GM12801 (cell line): ENCODE data around the gene FEV.

Experiments used
- TF ChIP-seq, protein P1 (sequence below): IDR thresholded peaks from one replicate; pipeline ENCODE4 v1.5.1; 2011; ENCODE audit warnings: control low read depth; ENCODE audit not compliant: insufficient read length; ENCODE audit errors: extremely low read depth

FEV gene

DNA sequence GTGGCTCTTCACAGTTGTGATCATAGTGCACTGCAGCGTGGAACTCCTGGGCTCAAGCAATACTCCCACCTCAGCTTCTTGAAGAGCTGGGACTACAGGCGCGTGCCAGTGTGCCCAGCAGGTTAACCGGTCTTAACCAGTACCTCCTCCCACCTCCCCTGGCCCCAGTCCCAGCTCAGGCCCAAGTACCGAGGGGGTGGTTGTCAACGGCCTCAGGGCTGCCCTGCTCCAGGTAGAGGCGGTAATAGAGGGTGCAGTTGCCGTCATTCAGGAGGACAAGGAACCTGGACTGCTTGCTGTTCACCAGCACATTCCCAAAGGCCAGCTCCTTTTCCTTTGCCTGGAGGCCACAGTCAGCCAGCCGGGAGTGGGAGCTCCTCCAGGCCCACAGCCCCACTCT lies 36.6 kb upstream of the FEV start:
- TF ChIP-seq, protein P1, sequence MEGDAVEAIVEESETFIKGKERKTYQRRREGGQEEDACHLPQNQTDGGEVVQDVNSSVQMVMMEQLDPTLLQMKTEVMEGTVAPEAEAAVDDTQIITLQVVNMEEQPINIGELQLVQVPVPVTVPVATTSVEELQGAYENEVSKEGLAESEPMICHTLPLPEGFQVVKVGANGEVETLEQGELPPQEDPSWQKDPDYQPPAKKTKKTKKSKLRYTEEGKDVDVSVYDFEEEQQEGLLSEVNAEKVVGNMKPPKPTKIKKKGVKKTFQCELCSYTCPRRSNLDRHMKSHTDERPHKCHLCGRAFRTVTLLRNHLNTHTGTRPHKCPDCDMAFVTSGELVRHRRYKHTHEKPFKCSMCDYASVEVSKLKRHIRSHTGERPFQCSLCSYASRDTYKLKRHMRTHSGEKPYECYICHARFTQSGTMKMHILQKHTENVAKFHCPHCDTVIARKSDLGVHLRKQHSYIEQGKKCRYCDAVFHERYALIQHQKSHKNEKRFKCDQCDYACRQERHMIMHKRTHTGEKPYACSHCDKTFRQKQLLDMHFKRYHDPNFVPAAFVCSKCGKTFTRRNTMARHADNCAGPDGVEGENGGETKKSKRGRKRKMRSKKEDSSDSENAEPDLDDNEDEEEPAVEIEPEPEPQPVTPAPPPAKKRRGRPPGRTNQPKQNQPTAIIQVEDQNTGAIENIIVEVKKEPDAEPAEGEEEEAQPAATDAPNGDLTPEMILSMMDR = no peak

DNA sequence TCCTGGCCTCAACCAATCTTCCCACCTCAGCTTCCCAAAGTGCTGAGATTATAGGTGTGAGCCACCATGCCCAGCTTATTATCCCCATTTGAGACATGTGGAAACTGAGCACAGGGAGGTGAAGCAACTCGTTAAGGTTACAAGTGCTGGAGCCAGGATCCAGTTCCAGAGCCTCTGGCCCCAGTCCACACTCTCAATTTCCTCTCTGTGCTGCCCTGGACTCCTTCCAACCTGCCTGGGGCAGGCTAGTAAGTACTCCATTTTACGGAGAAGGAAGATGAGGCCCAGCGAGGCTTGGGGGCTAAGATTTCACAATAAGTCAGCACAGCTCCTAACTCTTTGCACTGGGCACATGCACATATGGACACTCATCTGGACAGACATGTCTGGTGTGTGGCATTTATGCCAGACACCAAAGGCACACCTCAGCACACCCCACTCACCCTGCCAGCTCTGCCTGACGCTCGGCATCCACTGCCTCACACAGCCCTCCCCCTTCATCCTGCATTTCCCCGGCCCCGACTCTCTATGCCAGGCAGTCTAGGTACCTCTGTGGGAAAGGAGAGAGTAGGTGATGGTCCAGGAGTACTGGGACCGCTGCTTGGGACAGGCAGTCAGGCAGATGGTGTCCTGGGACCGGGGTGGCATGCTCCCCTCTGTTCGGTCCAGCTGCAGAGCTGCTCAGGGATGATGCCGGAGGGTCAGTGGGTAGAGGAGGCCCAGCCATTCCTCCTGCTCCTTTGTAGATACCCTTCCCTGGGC lies 35.8 kb upstream of the FEV start:
- TF ChIP-seq, protein P1 = no peak

DNA sequence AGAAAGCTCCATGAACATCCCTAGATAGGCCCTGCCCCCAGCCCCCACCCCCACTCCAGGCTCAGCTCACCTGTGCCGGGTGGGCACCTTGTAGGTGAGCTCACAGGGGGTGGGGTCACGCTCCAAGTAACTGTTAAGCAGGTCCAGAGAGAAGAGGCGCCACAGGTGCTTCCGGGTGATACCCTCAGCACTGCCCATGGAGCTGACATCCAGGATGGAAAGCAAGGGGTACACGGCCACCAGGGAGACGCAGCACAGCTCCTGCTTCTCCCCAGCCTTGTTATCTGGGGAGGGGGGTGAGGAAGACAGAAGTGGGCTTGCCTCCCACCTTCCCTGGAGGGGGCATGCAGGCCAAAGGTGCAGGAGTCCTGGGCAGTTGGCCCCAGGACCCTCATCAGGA lies 34.5 kb upstream of the FEV start:
- TF ChIP-seq, protein P1 = no peak

DNA sequence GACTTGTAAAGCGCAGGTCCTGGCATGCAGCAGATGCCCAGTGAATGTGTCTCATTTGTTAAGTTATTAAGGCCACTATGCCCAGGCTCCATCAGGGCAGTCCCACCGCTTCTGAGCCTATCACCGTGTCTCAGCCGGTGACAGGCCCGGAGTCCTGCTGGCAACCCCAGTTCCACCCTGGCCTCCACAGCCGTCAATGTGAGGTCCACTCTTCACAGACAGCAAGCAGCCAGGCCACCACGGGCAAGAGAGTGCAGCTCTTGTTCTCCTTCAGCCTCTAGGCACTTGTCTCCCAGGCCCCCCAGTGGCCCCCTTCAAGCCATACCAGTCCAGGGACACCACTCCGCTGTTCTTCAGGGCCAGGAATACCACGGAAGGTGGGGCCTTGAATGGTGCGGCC lies 33.7 kb upstream of the FEV start:
- TF ChIP-seq, protein P1 = no peak

DNA sequence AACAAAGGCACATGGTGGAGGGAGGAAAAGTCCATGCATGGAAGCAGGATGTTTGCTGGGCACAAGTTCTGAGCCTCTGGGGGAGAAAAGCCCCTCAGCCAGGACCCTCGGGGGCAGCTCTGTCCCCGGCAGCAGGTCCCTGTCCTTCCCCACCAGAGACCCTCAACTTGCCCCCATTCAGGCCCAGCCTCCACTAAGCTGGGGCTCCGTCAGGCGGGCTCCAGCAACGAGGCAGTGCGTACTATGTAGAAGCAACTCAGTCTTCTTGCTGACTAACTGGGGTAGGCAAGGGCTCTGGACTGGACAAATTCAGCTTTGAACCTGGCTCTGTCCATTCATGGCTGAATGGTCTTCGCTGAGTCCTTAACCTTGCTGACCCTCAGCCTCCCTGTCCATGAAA lies 33.3 kb upstream of the FEV start:
- TF ChIP-seq, protein P1 = no peak

DNA sequence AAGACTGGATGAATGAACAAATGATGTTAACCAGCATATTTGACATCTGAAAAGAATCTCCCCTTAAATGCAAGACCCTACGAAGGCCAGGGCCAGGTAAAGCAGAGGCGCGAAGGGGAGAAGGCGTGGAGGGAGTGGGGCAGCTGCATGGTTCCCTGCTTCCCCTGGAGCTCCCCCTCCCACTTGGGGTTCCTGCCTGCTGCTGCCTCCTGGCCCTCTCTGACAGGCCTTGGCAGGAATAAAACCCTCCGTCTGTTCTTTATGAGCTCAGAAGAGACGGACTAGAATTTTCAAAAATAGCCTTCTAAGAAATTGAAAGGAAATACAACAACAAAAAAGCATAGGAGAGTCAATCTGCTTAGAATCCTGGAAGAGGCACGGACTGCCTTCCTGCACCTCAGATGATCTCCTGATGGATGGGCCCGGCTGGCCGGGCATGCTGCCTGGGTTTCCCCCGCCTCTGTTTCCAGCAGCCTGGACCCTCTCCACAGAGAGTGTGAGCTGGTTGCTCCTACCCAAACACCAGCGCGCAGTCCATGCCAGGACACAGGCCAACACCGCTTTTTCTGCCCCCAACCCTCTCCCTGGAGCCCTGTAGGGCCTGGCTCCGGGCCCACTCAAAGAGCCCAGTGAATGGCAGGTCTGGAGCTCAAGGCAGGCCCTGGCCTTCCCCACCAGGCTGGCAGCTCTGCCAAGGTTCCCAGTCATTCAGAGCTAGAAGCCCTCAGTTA lies 32.4 kb upstream of the FEV start:
- TF ChIP-seq, protein P1 = no peak

DNA sequence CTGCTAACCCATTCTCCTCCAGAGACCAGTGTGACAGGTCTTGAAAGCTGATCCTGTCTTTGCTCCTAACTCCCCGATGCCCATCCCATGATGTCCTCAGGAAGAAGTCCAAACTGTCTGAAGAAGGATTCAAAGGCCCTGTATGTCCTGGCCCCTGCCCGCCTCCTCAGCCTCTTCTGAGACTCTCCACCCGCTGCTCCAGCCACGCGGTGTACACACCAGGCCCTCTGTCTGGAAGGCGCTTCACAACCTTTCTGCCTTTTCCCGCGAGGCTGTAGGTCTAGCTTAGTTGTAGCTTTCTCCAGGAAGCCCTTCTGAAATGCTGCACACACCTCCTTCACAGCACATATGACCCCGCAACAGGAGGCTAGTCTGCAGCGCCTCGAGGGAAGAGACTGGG lies 31.7 kb upstream of the FEV start:
- TF ChIP-seq, protein P1 = no peak
